DND-41 (cell line): Measurements from ENCODE around the gene RUVBL1.

Experiments used
- ATAC-seq: fragments of 200-7000 bp; cut with Tn5 transposase; 3 replicates; pipeline ENCODE4 v1.9.1; 2021; ENCODE audit warnings: low read depth; ENCODE audit not compliant: insufficient read depth
- DNase-seq: peaks from one replicate; pipeline ENCODE4 v3.0.0-alpha.2; 2020
- H2AFZ ChIP-seq: 2 replicates; pipeline ENCODE4 v1.6.0; 2012; ENCODE audit warnings: low read depth, low read length
- H3K27ac ChIP-seq: 2 replicates; pipeline ENCODE4 v1.5.1; 2012; ENCODE audit warnings: low read length, inconsistent platforms
- H3K27me3 ChIP-seq: fragments of 200-600 bp; sonication (generic); 2 replicates; pipeline ENCODE4 v1.6.0; 2012; ENCODE audit warnings: low read length, mild to moderate bottlenecking, inconsistent platforms; ENCODE audit not compliant: insufficient read depth, poor library complexity
- H3K36me3 ChIP-seq: 2 replicates; pipeline ENCODE4 v1.5.1; 2012; ENCODE audit warnings: low read length, inconsistent platforms; ENCODE audit not compliant: insufficient read depth
- H3K4me1 ChIP-seq: 2 replicates; pipeline ENCODE4 v1.5.1; 2012; ENCODE audit warnings: mild to moderate bottlenecking, low read length; ENCODE audit not compliant: insufficient read depth
- H3K4me2 ChIP-seq: 2 replicates; pipeline ENCODE4 v1.6.0; 2012; ENCODE audit warnings: mild to moderate bottlenecking, moderate library complexity, low read length, inconsistent platforms; ENCODE audit not compliant: insufficient read depth
- H3K4me3 ChIP-seq, 2 experiments: fragments of 200-600 bp in 1 of 2; shearing (Covaris generic) in 1 of 2; 2 replicates each; pipeline ENCODE4 v1.5.1; 2012 to 2016; ENCODE audit warnings: inconsistent platforms in 2 of 2, low read length in 2 of 2, mild to moderate bottlenecking in 2 of 2, low read depth in 1 of 2, moderate library complexity in 1 of 2
- H3K79me2 ChIP-seq: 2 replicates; pipeline ENCODE4 v1.6.0; 2012; ENCODE audit warnings: low read length, inconsistent platforms; ENCODE audit not compliant: insufficient read depth
- H3K9ac ChIP-seq: 2 replicates; pipeline ENCODE4 v1.6.0; 2012; ENCODE audit warnings: low read depth, mild to moderate bottlenecking, inconsistent platforms, low read length, moderate library complexity
- H3K9me3 ChIP-seq: 2 replicates; pipeline ENCODE4 v1.5.1; 2012; ENCODE audit warnings: low read length, moderate library complexity, mild to moderate bottlenecking, inconsistent platforms; ENCODE audit not compliant: insufficient read depth, severe bottlenecking
- H4K20me1 ChIP-seq: 2 replicates; pipeline ENCODE4 v1.6.0; 2012; ENCODE audit warnings: low read length; ENCODE audit not compliant: insufficient read depth
- EZH2 ChIP-seq: IDR thresholded peaks from 3 replicates; pipeline ENCODE4 v1.6.1; 2012; ENCODE audit warnings: borderline replicate concordance, low read depth, mild to moderate bottlenecking, moderate library complexity, low read length, inconsistent platforms; ENCODE audit not compliant: severe bottlenecking
- TF ChIP-seq, protein P1 (sequence below): IDR thresholded peaks from 2 replicates; pipeline ENCODE4 v1.5.1; 2012; ENCODE audit warnings: borderline replicate concordance, low read length, moderate library complexity, mild to moderate bottlenecking; ENCODE audit not compliant: poor library complexity, severe bottlenecking; ENCODE audit errors: extremely low read depth

RUVBL1 gene

GRCh38 chr3:128040660-128041059, 83.0 kb downstream of the RUVBL1 start:
- no peaks in the 10 kb centered on the region for H3K9me3 ChIP-seq
- no peaks in the 10 kb centered on the region for H3K36me3 ChIP-seq
- ATAC-seq (no peak), DNase-seq (no peak)
- no peak overlapping the region for H3K4me3 ChIP-seq
- no peaks in the 10 kb centered on the region for H3K4me1 ChIP-seq
- H3K79me2 ChIP-seq: no peaks in the 10 kb centered on the region
- H3K27ac ChIP-seq: no peak overlapping the region
- H3K4me2 ChIP-seq: no peak overlapping the region
- H3K27me3 ChIP-seq: peaks cover 5% of the 10 kb centered on the region
- no peaks in the 10 kb centered on the region for H4K20me1 ChIP-seq
- no peak for TF ChIP-seq EZH2
- TF ChIP-seq, protein P1, sequence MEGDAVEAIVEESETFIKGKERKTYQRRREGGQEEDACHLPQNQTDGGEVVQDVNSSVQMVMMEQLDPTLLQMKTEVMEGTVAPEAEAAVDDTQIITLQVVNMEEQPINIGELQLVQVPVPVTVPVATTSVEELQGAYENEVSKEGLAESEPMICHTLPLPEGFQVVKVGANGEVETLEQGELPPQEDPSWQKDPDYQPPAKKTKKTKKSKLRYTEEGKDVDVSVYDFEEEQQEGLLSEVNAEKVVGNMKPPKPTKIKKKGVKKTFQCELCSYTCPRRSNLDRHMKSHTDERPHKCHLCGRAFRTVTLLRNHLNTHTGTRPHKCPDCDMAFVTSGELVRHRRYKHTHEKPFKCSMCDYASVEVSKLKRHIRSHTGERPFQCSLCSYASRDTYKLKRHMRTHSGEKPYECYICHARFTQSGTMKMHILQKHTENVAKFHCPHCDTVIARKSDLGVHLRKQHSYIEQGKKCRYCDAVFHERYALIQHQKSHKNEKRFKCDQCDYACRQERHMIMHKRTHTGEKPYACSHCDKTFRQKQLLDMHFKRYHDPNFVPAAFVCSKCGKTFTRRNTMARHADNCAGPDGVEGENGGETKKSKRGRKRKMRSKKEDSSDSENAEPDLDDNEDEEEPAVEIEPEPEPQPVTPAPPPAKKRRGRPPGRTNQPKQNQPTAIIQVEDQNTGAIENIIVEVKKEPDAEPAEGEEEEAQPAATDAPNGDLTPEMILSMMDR: no peak
- no peak overlapping the region for H2AFZ ChIP-seq
- H3K9ac ChIP-seq: no peak overlapping the region

DNA sequence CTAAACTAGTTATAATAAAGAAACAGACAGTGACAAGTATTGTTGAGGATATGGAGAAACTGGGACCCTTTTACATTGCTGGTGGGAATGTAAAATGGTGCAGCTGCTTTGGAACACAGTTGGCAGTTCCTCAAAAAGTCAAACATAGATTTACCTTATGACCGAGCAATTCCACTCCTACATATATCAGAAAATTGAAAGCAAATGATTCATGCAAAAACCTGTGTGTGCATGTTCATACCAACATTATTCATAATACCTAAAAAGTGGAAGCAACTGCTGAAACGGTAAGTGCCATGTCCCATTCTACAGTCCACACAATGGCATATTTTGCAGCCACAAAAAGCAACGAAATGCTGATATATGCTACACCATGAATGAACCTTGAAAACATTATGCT, 83.6 kb downstream of the RUVBL1 start:
- no peaks in the 10 kb centered on the region for H3K9me3 ChIP-seq
- ATAC-seq: no peak
- H3K9ac ChIP-seq: no peak overlapping the region
- no peaks in the 10 kb centered on the region for H3K4me1 ChIP-seq
- no peak overlapping the region for H3K27ac ChIP-seq
- H3K36me3 ChIP-seq: no peaks in the 10 kb centered on the region
- H3K4me2 ChIP-seq: no peak overlapping the region
- H3K4me3 ChIP-seq: no peak overlapping the region
- no peaks in the 10 kb centered on the region for H4K20me1 ChIP-seq
- no peak for DNase-seq
- H3K27me3 ChIP-seq: peaks cover 5% of the 10 kb centered on the region
- no peaks in the 10 kb centered on the region for H3K79me2 ChIP-seq
- TF ChIP-seq EZH2: no peak
- TF ChIP-seq, protein P1: no peak
- no peak overlapping the region for H2AFZ ChIP-seq

DNA sequence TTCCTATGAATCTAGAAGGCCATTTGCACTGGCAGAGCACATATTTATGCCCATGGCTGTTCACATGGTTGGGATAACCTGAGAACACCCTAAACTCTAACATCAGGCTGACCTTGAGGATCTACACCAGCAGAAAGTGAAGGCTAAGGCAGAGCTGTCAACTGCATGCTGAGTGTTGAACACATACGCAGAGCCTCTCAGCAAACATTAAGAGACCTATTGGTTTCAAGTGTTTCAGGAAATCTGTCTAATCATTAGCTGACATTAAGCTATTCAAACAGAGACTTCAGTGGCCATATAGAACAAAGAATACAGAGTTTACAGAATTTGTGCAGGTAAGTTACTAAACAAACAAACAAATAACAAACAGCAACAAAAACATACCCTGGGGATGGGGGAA, 87.5 kb downstream of the RUVBL1 start:
- no peak overlapping the region for H3K4me3 ChIP-seq
- no peak for DNase-seq
- TF ChIP-seq, protein P1: no peak
- TF ChIP-seq EZH2: no peak
- no peak overlapping the region for H3K27ac ChIP-seq
- H2AFZ ChIP-seq: no peak overlapping the region
- no peaks in the 10 kb centered on the region for H3K36me3 ChIP-seq
- no peak for ATAC-seq
- H3K79me2 ChIP-seq: no peaks in the 10 kb centered on the region
- no peak overlapping the region for H3K9ac ChIP-seq
- no peaks in the 10 kb centered on the region for H4K20me1 ChIP-seq
- no peaks in the 10 kb centered on the region for H3K27me3 ChIP-seq
- no peaks in the 10 kb centered on the region for H3K4me1 ChIP-seq
- H3K4me2 ChIP-seq: no peak overlapping the region
- no peaks in the 10 kb centered on the region for H3K9me3 ChIP-seq

DNA sequence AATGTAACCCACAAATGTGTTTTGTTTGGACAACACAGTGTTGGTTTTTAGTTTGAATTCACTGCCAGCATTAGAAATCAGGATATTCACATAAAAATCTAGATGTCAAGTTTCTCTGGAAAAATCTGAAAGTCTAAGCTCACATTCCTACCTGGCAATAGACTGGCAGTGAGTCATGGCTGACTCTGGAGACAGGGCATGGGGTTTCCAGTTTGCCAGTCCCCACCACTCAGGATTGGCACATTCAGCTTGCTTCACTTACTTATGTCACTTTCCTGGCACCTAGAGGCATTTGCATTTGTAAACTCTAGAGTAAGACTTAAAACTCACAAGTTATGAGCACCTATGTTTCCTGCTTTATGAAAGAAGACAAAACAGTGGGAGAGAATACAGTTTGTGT, 90.5 kb downstream of the RUVBL1 start:
- H3K27ac ChIP-seq: no peak overlapping the region

More for the DNA sequence above, 90.5 kb downstream of the RUVBL1 start:
- H3K27me3 ChIP-seq: no peaks in the 10 kb centered on the region
- ATAC-seq (no peak), DNase-seq (no peak)
- H3K4me1 ChIP-seq: no peaks in the 10 kb centered on the region
- H4K20me1 ChIP-seq: no peaks in the 10 kb centered on the region
- no peaks in the 10 kb centered on the region for H3K36me3 ChIP-seq
- H2AFZ ChIP-seq: no peak overlapping the region
- no peak overlapping the region for H3K4me3 ChIP-seq
- no peaks in the 10 kb centered on the region for H3K79me2 ChIP-seq
- no peaks in the 10 kb centered on the region for H3K9me3 ChIP-seq
- no peak overlapping the region for H3K4me2 ChIP-seq
- no peak overlapping the region for H3K9ac ChIP-seq
- TF ChIP-seq, protein P1: no peak
- TF ChIP-seq EZH2: no peak
